Naive thymus-derived CD4-positive, alpha-beta T cell (primary cell): ENCODE data around the gene MAGI2. TPM values are rescaled to one million over a fixed set of nuclear protein-coding genes. Genes with fewer than 3 reads are reported as not detected.

Experiments
- ATAC-seq: fragments of 150-1000 bp; cut with Tn5 transposase; 2 replicates; pipeline ENCODE4 v1.10.0; 2021; ENCODE audit warnings: mild to moderate bottlenecking, moderate library complexity
- CTCF ChIA-PET: fragments of 350-600 bp; sonication (Branson Sonifier 250); formaldehyde crosslinking; loops from one replicate; lab custom pipeline; 2021; ENCODE audit warnings: antibody characterized with exemption; lab: Charles Lee
- POLR2A ChIA-PET: fragments of 350-600 bp; sonication (Branson Sonifier 250); formaldehyde crosslinking; loops from one replicate; lab custom pipeline; 2021; ENCODE audit warnings: antibody characterized with exemption, inconsistent platforms; lab: Charles Lee
- DNase-seq, 9 donors: peaks; one replicate each; pipeline versions ENCODE4 v3.0.0 to v3.0.0-alpha.2; 2020 to 2022; ENCODE audit warnings: mixed read lengths in 1 of 9
- H3K27ac ChIP-seq: one replicate; pipeline ENCODE4 v1.7.0; 2013; ENCODE audit warnings: mild to moderate bottlenecking, low read depth, low read length, moderate library complexity
- H3K27me3 ChIP-seq, 2 donors: one replicate each; pipeline ENCODE4 v1.7.0; 2013; ENCODE audit warnings: low read length in 2 of 2, mild to moderate bottlenecking in 2 of 2, moderate library complexity in 2 of 2; ENCODE audit not compliant: control insufficient read depth in 2 of 2, insufficient read depth in 2 of 2
- H3K36me3 ChIP-seq, 3 experiments: 1 replicate in 2 of 3; 2 replicates in 1 of 3; pipeline ENCODE4 v1.7.0; 2013; ENCODE audit warnings: low read length in 3 of 3, mild to moderate bottlenecking in 3 of 3, moderate library complexity in 1 of 3; ENCODE audit not compliant: insufficient read depth in 3 of 3, control insufficient read depth in 2 of 3
- H3K4me1 ChIP-seq, 2 donors: one replicate each; pipeline ENCODE4 v1.7.0; 2013; ENCODE audit warnings: low read length in 2 of 2, mild to moderate bottlenecking in 2 of 2, moderate library complexity in 1 of 2; ENCODE audit not compliant: control insufficient read depth in 2 of 2, insufficient read depth in 2 of 2
- H3K4me3 ChIP-seq: 2 replicates; pipeline ENCODE4 v1.7.0; 2013; ENCODE audit warnings: mild to moderate bottlenecking, low read length
- H3K9me3 ChIP-seq, 3 experiments: 1 replicate in 2 of 3; 2 replicates in 1 of 3; pipeline ENCODE4 v1.7.0; 2013; ENCODE audit warnings: low read length in 3 of 3; ENCODE audit not compliant: control insufficient read depth in 2 of 3
- H3K27ac Mint-ChIP-seq, 9 donors: one replicate each; pipeline ENCODE4 v1.8.0; 2020 to 2022; ENCODE audit warnings: mixed read lengths in 9 of 9, mild to moderate bottlenecking in 8 of 9, moderate library complexity in 5 of 9, inconsistent platforms in 2 of 9
- H3K27me3 Mint-ChIP-seq, 5 donors: one replicate each; pipeline ENCODE4 v1.8.0; 2021 to 2022; ENCODE audit warnings: mixed read lengths in 5 of 5, mild to moderate bottlenecking in 1 of 5
- H3K36me3 Mint-ChIP-seq, 5 donors: one replicate each; pipeline ENCODE4 v1.8.0; 2020 to 2022; ENCODE audit warnings: mixed read lengths in 5 of 5, mild to moderate bottlenecking in 3 of 5, inconsistent platforms in 1 of 5
- H3K4me1 Mint-ChIP-seq, 7 donors: one replicate each; pipeline ENCODE4 v1.8.0; 2020 to 2022; ENCODE audit warnings: mixed read lengths in 7 of 7, mild to moderate bottlenecking in 3 of 7, inconsistent platforms in 1 of 7
- H3K4me3 Mint-ChIP-seq, 10 donors: one replicate each; pipeline ENCODE4 v1.8.0; 2020 to 2022; ENCODE audit warnings: mild to moderate bottlenecking in 10 of 10, mixed read lengths in 10 of 10, moderate library complexity in 6 of 10, inconsistent platforms in 2 of 10
- H3K9me3 Mint-ChIP-seq, 11 donors: one replicate each; pipeline ENCODE4 v1.8.0; 2020 to 2022; ENCODE audit warnings: mixed read lengths in 11 of 11, mild to moderate bottlenecking in 4 of 11, inconsistent platforms in 1 of 11, moderate library complexity in 1 of 11
- intact Hi-C, 2 donors: fragments of 100-400 bp; cut with micrococcal nuclease; formaldehyde crosslinking; loops; one replicate each; pipeline ENCODE4 v1.15.1; 2023
- polyA plus RNA-seq, 2 donors: library from polyadenylated mRNA; unstranded; fragments of 300-500 nt; fragmentation: Illumina TruSeq; gene quantifications; one replicate each; pipeline ENCODE4 v1.2.3, GENCODE V29; 2021
- total RNA-seq, 6 experiments: library from RNA in 5 of 6; stranded (reverse) in 5 of 6; gene quantifications; 1 replicate in 5 of 6; 2 replicates in 1 of 6; pipeline ENCODE4 v1.2.3 and lab custom pipeline; 2021 to 2026

Gene MAGI2
- total and polyA plus RNA-seq, 7 experiments from 2014 or later = 0.05 to 0.67 (median 0.15) TPM; not detected in 3

DNA sequence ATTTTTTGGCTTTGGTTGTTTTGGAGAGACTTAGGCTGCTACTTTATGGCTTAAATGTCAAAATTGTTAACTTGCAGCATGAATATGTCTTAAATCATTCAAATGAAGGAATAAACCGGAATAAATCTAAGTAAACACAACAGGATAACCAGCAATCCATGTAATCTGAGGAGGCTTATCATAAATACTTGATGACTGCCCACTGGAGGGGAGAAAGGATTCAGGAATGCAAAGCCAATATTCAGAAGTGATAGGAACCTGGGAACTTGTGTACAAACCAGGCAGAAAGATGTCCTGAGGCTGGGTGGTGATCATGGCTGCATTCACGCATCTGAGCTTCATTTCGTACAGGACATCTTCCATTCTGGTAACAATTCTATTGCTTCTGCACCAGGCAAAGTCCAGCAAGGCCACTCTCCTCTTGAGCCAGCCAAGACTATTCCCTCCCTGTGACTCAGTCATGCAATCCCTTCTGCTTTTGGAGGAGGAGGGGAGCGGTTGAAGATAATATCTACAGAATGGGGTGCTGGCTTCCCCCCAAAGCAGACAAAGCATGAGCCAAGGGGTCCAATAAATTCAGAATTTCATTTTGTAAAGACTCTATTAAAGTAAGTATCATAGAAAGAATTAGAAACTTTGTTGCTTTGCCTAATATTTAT is 1280.4 kb downstream of the MAGI2 start:
- POLR2A ChIA-PET = no interaction called here
- Mint-ChIP-seq H3K27ac (no peak overlapping the region), H3K4me3 (no peak overlapping the region), H3K27me3 (peaks cover 0 to 21% (median 5%) of the 10 kb centered on the region in 5 donors), H3K4me1 (no peaks in the 10 kb centered on the region), H3K36me3 (no peaks in the 10 kb centered on the region), H3K9me3 (no peaks in the 10 kb centered on the region)
- H3K4me1 ChIP-seq = no peaks in the 10 kb centered on the region
- CTCF ChIA-PET = no interaction called here
- H3K9me3 ChIP-seq = no peaks in the 10 kb centered on the region
- ATAC-seq (no peak), DNase-seq (no peak)
- no peaks in the 10 kb centered on the region for H3K27me3 ChIP-seq
- no peak overlapping the region for H3K4me3 ChIP-seq
- intact Hi-C loops = no loop called here
- no peak overlapping the region for H3K27ac ChIP-seq
- no peaks in the 10 kb centered on the region for H3K36me3 ChIP-seq

DNA sequence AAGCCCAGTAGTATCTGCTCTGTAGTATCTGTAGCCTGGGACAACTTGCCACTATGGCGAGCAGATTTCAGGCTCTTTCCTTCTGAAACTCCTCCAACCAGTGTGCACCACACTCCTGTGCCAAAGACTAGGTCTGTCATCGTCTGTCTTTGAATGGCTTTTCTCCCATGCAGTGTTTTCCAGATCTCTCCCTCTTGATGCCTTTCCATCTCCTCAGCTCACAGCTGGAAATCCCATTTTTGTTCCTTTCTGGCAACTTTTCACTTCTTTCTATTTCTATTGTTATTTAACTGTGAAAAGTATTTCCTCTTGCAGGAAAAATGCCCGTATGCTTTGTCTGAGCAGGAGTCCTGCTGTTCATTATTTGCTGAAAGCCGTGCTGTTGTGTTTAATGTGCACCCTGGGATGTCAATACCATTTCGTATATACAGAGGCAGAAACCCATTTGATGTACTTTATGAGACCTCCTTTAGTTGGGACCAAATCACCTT is 1281.2 kb downstream of the MAGI2 start:
- H3K9me3 ChIP-seq = no peaks in the 10 kb centered on the region
- intact Hi-C loops = no loop called here
- H3K36me3 Mint-ChIP-seq = no peaks in the 10 kb centered on the region
- no peaks in the 10 kb centered on the region for H3K4me1 Mint-ChIP-seq
- POLR2A ChIA-PET = no interaction called here
- no peak overlapping the region for H3K4me3 Mint-ChIP-seq
- H3K27ac Mint-ChIP-seq = no peak overlapping the region
- DNase-seq = no peak
- H3K4me1 ChIP-seq = no peaks in the 10 kb centered on the region
- peaks cover 0 to 21% (median 5%) of the 10 kb centered on the region in 5 donors for H3K27me3 Mint-ChIP-seq
- no peak overlapping the region for H3K4me3 ChIP-seq
- no peak overlapping the region for H3K27ac ChIP-seq
- no peaks in the 10 kb centered on the region for H3K9me3 Mint-ChIP-seq
- no peaks in the 10 kb centered on the region for H3K27me3 ChIP-seq
- ATAC-seq = no peak
- H3K36me3 ChIP-seq = no peaks in the 10 kb centered on the region
- CTCF ChIA-PET = no interaction called here

DNA sequence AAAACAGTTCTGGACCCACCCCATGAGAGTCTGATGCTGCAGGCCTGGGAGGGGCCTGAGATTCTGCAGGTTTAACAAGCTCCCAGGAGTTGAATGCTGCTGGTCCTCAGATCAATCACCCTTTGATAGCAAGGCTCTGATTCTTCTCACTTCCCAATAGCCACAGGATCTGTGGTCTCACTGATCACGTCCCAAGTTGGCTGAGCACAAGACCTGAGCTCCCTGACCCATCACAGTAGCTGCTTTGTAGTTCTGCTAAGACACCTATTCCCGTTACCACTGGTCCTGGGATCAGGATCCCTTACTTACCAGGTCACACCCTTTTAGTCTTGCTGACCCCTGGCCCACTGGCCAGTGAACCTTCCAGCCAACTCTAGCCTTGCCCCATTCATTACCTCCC is 1282.1 kb downstream of the MAGI2 start:
- Mint-ChIP-seq H3K27ac (no peak overlapping the region), H3K27me3 (peaks cover 0 to 21% (median 5%) of the 10 kb centered on the region in 5 donors), H3K4me1 (no peaks in the 10 kb centered on the region), H3K36me3 (no peaks in the 10 kb centered on the region), H3K4me3 (no peak overlapping the region), H3K9me3 (no peaks in the 10 kb centered on the region)
- ChIA-PET POLR2A (no interaction called here), CTCF (no interaction called here)
- Histone ChIP-seq H3K27me3 (no peaks in the 10 kb centered on the region), H3K36me3 (no peaks in the 10 kb centered on the region), H3K9me3 (no peaks in the 10 kb centered on the region), H3K4me1 (no peaks in the 10 kb centered on the region), H3K4me3 (no peak overlapping the region), H3K27ac (no peak overlapping the region)
- intact Hi-C loops = no loop called here
- DNase-seq (no peak), ATAC-seq (no peak)

DNA sequence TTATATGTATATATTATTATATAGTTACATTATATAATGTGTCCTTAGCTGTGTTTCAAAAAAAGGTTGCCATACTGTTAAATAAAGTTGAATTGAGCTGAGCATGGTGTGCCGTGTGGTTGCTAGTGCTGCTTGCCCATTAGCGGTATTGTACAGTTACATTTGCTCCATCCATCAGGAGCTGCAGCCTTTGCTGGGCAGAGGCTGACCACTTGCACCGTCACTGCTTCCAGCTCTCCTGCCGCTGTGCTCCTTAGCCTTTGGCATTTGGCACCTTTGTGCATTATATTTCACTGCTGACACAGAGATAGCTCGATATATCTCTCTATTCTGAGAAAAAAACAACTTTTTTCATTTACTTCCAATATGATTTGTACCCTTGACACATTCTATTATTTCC is 1282.7 kb downstream of the MAGI2 start:
- Histone ChIP-seq H3K9me3 (no peaks in the 10 kb centered on the region), H3K27me3 (no peaks in the 10 kb centered on the region), H3K4me1 (no peaks in the 10 kb centered on the region), H3K36me3 (no peaks in the 10 kb centered on the region), H3K27ac (no peak overlapping the region), H3K4me3 (no peak overlapping the region)
- Mint-ChIP-seq H3K27ac (no peak overlapping the region), H3K9me3 (no peaks in the 10 kb centered on the region), H3K27me3 (peaks cover 0 to 21% (median 5%) of the 10 kb centered on the region in 5 donors), H3K4me3 (no peak overlapping the region), H3K36me3 (no peaks in the 10 kb centered on the region), H3K4me1 (no peaks in the 10 kb centered on the region)
- ChIA-PET CTCF (no interaction called here), POLR2A (no interaction called here)
- intact Hi-C loops = no loop called here
- ATAC-seq (no peak), DNase-seq (no peak)

DNA sequence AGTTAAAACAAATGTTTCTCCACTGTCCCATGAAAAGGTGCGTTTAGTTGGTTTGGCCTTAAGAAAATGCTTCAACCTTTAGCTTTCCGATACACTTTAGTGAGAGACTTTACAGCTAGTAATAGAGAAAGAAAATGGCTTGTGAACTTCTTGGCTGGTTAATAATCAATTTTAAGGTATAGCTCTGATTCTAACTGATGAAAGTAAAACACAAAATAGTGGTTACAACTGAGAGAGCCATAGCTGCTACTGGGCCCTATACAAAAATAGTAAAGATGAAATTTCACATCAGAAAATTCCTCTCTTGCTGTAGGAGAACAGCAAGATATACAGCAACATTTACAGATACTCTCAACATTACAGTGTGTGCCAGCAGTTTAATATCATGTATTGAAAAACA is 1283.5 kb downstream of the MAGI2 start:
- DNase-seq (no peak), ATAC-seq (no peak)
- H3K9me3 ChIP-seq = no peaks in the 10 kb centered on the region
- no peaks in the 10 kb centered on the region for H3K36me3 ChIP-seq
- H3K36me3 Mint-ChIP-seq = no peaks in the 10 kb centered on the region
- H3K27ac ChIP-seq = no peak overlapping the region
- peaks cover 0 to 16% (median 5%) of the 10 kb centered on the region in 5 donors for H3K27me3 Mint-ChIP-seq
- no peak overlapping the region for H3K4me3 ChIP-seq
- no peaks in the 10 kb centered on the region for H3K4me1 ChIP-seq
- ChIA-PET POLR2A (no interaction called here), CTCF (no interaction called here)
- no peaks in the 10 kb centered on the region for H3K9me3 Mint-ChIP-seq
- no peak overlapping the region for H3K4me3 Mint-ChIP-seq
- no peak overlapping the region for H3K27ac Mint-ChIP-seq
- intact Hi-C loops = no loop called here
- no peaks in the 10 kb centered on the region for H3K4me1 Mint-ChIP-seq
- H3K27me3 ChIP-seq = no peaks in the 10 kb centered on the region

DNA sequence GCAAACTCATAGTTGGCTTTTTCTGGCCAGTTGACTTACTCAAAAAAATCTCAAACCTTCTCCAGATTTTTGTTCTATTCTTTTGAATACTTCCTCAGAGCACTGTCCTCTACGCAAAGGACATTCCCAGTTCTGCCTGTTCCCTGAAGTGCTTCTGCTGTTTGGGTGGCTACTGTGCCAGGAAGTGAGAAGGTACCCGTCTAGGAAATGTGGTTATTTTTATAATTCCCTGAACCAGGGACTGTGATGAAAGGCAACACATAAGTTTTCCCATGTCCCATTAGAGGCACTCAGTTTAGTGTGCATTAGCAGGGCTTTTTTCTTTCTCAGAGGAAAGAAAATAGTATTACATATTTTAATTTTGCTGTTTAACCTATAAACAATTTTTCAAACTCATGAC is 1284.6 kb downstream of the MAGI2 start:
- Histone ChIP-seq H3K4me3 (no peak overlapping the region), H3K36me3 (no peaks in the 10 kb centered on the region), H3K27me3 (no peaks in the 10 kb centered on the region), H3K9me3 (no peaks in the 10 kb centered on the region), H3K27ac (no peak overlapping the region), H3K4me1 (no peaks in the 10 kb centered on the region)
- ATAC-seq = no peak
- H3K36me3 Mint-ChIP-seq = no peaks in the 10 kb centered on the region
- ChIA-PET CTCF (no interaction called here), POLR2A (no interaction called here)
- H3K4me3 Mint-ChIP-seq = no peak overlapping the region
- peaks cover 0 to 16% (median 5%) of the 10 kb centered on the region in 5 donors for H3K27me3 Mint-ChIP-seq
- no peaks in the 10 kb centered on the region for H3K9me3 Mint-ChIP-seq
- DNase-seq = no peak
- intact Hi-C loops = no loop called here
- no peak overlapping the region for H3K27ac Mint-ChIP-seq
- no peaks in the 10 kb centered on the region for H3K4me1 Mint-ChIP-seq

DNA sequence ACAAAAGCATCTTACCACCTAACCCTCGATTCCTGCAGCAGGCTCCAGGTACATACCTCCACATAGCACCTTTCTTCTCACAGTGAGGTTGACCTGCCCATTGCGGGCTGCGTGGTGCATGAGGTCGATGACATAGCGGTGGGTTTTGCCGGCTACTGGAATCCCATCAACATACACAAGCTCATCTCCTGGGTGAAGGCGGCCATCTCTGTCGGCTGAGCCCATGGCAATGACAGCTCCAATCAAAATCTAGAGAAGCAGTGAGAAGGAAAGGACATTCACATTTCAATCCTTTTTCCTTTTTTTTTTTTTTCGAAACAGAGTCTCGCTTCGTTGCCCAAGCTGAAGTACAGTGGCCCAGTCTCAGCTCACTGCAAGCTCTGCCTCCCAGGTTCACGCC is 1285.6 kb downstream of the MAGI2 start:
- no peaks in the 10 kb centered on the region for H3K36me3 Mint-ChIP-seq
- H3K27me3 ChIP-seq = no peaks in the 10 kb centered on the region
- H3K27me3 Mint-ChIP-seq = peaks cover 0 to 15% (median 5%) of the 10 kb centered on the region in 5 donors
- no peak for ATAC-seq
- no peaks in the 10 kb centered on the region for H3K4me1 ChIP-seq
- H3K4me3 ChIP-seq = no peak overlapping the region
- H3K27ac Mint-ChIP-seq = no peak overlapping the region
- H3K4me3 Mint-ChIP-seq = no peak overlapping the region
- no peaks in the 10 kb centered on the region for H3K9me3 Mint-ChIP-seq
- intact Hi-C loops = no loop called here
- H3K9me3 ChIP-seq = no peaks in the 10 kb centered on the region
- DNase-seq = no peak
- CTCF ChIA-PET = no interaction called here
- no peaks in the 10 kb centered on the region for H3K4me1 Mint-ChIP-seq
- POLR2A ChIA-PET = no interaction called here
- H3K27ac ChIP-seq = no peak overlapping the region
- no peaks in the 10 kb centered on the region for H3K36me3 ChIP-seq
